Measurements from ENCODE around the gene SND1.

Gene SND1

DNA sequence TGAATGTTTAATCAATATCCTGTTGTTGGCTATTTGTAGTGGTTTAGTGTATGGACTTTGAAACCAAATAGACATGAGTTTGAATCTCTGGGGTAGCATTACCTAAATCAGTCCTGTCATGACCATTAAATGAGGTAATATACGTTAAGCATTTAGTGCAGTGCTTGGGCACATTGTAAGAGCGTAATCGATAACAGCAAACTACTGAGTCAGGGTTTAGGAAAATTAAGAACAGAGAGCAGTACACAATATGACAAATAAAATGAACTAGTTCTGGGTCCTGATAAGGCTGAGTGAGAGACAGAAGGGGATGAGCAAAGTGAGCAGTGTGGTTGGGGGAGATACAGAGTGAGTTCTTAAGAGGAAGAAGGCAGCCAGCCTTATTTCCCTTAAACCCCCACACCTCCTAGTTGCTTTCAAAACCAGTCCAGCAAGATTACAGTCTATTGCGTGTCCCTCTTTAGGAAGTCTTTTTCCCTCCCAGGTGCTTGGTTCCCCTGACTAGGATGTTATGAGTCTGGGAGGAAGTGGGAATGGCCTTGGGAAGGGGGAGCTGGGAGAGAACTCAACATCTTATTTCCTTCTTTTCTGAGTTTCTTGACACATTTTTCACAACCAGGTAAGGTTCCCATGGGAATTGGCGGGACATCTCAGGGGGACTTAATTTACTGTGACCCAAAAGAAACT, 171.0 kb downstream of the SND1 start:
- peak; percentile 35; the same call in 1 of the 2 replicates for TF ChIP-seq CEBPB (IDR thresholded peaks at IDR 0.05)
- TF ChIP-seq TCF12 (IDR thresholded peaks at IDR 0.05; ENCODE audit: low read depth), result peak; percentile 26; the same call in 1 of the 2 replicates
- no peak for TF ChIP-seq CREB1 (IDR thresholded peaks at IDR 0.05; ENCODE audit: low read depth)

DNA sequence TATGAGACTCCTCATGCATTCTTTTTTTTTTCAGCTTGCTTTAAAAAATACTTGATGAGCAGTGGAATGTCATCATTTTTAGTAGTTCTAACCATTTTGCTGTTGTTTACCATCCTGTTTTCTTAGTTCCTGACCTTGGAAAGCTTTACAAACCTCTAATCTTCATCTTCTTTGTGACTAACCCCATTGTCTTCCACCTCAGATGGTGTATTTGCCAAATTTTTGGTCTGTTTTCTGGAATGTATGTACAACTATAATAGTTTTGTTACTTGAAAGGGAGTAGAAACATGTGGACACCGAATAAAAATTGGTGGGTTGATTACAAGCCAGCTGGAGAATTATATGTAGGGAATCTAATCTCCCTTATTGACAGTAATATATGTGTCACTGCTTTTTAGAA, 172.7 kb downstream of the SND1 start:
- TF ChIP-seq RAD21 (IDR thresholded peaks at IDR 0.05; ENCODE audit: low read depth) (no peak), TAF1 (IDR thresholded peaks at IDR 0.05; ENCODE audit: low read depth) (no peak), YY1 (IDR thresholded peaks at IDR 0.05; ENCODE audit: low read depth) (no peak), CEBPB (IDR thresholded peaks at IDR 0.05) (no peak), EP300 (IDR thresholded peaks at IDR 0.05; ENCODE audit: borderline replicate concordance) (no peak), FOXM1 (IDR thresholded peaks at IDR 0.05; ENCODE audit: borderline replicate concordance, low read depth) (no peak), TCF12 (IDR thresholded peaks at IDR 0.05; ENCODE audit: low read depth) (no peak)
- TF ChIP-seq, protein P1, sequence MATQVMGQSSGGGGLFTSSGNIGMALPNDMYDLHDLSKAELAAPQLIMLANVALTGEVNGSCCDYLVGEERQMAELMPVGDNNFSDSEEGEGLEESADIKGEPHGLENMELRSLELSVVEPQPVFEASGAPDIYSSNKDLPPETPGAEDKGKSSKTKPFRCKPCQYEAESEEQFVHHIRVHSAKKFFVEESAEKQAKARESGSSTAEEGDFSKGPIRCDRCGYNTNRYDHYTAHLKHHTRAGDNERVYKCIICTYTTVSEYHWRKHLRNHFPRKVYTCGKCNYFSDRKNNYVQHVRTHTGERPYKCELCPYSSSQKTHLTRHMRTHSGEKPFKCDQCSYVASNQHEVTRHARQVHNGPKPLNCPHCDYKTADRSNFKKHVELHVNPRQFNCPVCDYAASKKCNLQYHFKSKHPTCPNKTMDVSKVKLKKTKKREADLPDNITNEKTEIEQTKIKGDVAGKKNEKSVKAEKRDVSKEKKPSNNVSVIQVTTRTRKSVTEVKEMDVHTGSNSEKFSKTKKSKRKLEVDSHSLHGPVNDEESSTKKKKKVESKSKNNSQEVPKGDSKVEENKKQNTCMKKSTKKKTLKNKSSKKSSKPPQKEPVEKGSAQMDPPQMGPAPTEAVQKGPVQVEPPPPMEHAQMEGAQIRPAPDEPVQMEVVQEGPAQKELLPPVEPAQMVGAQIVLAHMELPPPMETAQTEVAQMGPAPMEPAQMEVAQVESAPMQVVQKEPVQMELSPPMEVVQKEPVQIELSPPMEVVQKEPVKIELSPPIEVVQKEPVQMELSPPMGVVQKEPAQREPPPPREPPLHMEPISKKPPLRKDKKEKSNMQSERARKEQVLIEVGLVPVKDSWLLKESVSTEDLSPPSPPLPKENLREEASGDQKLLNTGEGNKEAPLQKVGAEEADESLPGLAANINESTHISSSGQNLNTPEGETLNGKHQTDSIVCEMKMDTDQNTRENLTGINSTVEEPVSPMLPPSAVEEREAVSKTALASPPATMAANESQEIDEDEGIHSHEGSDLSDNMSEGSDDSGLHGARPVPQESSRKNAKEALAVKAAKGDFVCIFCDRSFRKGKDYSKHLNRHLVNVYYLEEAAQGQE (IDR thresholded peaks at IDR 0.05; ENCODE audit: low read depth), result no peak

- TF ChIP-seq CREB1 (IDR thresholded peaks at IDR 0.05; ENCODE audit: low read depth), result no peak
- TF ChIP-seq, protein P1 (IDR thresholded peaks at IDR 0.05; ENCODE audit: low read depth), result no peak
- no peak for TF ChIP-seq EP300 (IDR thresholded peaks at IDR 0.05; ENCODE audit: borderline replicate concordance)
- no peak for TF ChIP-seq FOXM1 (IDR thresholded peaks at IDR 0.05; ENCODE audit: borderline replicate concordance, low read depth)
- no peak for TF ChIP-seq RAD21 (IDR thresholded peaks at IDR 0.05; ENCODE audit: low read depth)
- TF ChIP-seq TAF1 (IDR thresholded peaks at IDR 0.05; ENCODE audit: low read depth), result no peak
- no peak for TF ChIP-seq TEAD4 (IDR thresholded peaks at IDR 0.05)
- TF ChIP-seq ZBTB7A (IDR thresholded peaks at IDR 0.05; ENCODE audit: low read depth), result no peak
- TF ChIP-seq, protein P2, sequence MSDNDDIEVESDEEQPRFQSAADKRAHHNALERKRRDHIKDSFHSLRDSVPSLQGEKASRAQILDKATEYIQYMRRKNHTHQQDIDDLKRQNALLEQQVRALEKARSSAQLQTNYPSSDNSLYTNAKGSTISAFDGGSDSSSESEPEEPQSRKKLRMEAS (IDR thresholded peaks at IDR 0.05), result no peak
- TF ChIP-seq YY1 (IDR thresholded peaks at IDR 0.05; ENCODE audit: low read depth), result no peak
- no peak for TF ChIP-seq CEBPB (IDR thresholded peaks at IDR 0.05)
- TF ChIP-seq TCF12 (IDR thresholded peaks at IDR 0.05; ENCODE audit: low read depth), result no peak
- no peak for TF ChIP-seq USF1 (IDR thresholded peaks at IDR 0.05)
Observed at GRCh38 chr7:127828843-127829500, 177.0 kb downstream of the SND1 start.

- TF ChIP-seq TCF12 (IDR thresholded peaks at IDR 0.05; ENCODE audit: low read depth) (no peak), EP300 (IDR thresholded peaks at IDR 0.05; ENCODE audit: borderline replicate concordance) (no peak), TAF1 (IDR thresholded peaks at IDR 0.05; ENCODE audit: low read depth) (no peak)
Observed at GRCh38 chr7:127831318-127832219, 179.6 kb downstream of the SND1 start.

DNA sequence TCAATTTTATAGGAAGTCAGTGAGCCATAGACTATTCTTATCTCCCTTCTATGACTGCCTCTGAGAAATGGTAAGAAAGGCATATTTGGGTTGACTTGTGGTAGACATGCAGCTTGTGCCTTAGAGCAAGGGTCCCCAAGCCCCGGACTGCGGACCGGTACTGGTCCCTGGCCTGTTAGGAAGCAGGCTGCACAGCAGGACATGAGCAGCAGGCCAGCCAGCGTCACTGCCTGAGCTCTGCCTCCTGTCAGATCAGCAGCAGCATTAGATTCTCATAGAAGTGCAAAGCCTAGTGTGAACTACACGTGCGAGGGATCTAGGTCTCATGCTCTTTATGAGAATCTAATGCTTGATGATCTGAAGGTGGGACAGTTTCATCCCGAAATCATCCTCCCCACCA, 180.6 kb downstream of the SND1 start:
- no peak for TF ChIP-seq USF1 (IDR thresholded peaks at IDR 0.05)

GRCh38 chr7:127833641-127834040, 181.6 kb downstream of the SND1 start:
- TF ChIP-seq CEBPB (IDR thresholded peaks at IDR 0.05), result peak; percentile 52
- no peak for TF ChIP-seq TCF12 (IDR thresholded peaks at IDR 0.05; ENCODE audit: low read depth)

Data from Ishikawa (cell line).